Stimulated activated CD4-positive, alpha-beta T cell treated with anti-CD3 and anti-CD28 coated beads, TNF-alpha, amount 100 ng/mL, for 4 hours (primary cell): ENCODE data around the gene KAT2B.

Source experiments
- DNase-seq, 3 experiments: peaks; one replicate each; pipeline ENCODE4 v3.0.0-alpha.2; 2020; ENCODE audit warnings: low read depth in 3 of 3

KAT2B gene

GRCh38 chr3:20064796-20065564 is 24.7 kb downstream of the KAT2B start:
- DNase-seq, result no peak

- no peak for DNase-seq
Measured at GRCh38 chr3:20066079-20066478, 25.8 kb downstream of the KAT2B start.

GRCh38 chr3:20066850-20067617 is 26.8 kb downstream of the KAT2B start:
- no peak for DNase-seq

GRCh38 chr3:20068512-20069177 is 28.4 kb downstream of the KAT2B start:
- DNase-seq, result no peak

GRCh38 chr3:20069178-20069532 is 28.9 kb downstream of the KAT2B start:
- no peak for DNase-seq

GRCh38 chr3:20071175-20071574 is 30.9 kb downstream of the KAT2B start:
- no peak for DNase-seq

- DNase-seq, result no peak
Measured at GRCh38 chr3:20072422-20072821, 32.2 kb downstream of the KAT2B start.

GRCh38 chr3:20073068-20073467 is 32.8 kb downstream of the KAT2B start:
- DNase-seq, result no peak

GRCh38 chr3:20073683-20074082 is 33.4 kb downstream of the KAT2B start:
- DNase-seq, result no peak

- no peak for DNase-seq
Measured at GRCh38 chr3:20074226-20075063, 34.2 kb downstream of the KAT2B start.

- no peak for DNase-seq
Measured at GRCh38 chr3:20075197-20075596, 35.0 kb downstream of the KAT2B start.

- DNase-seq, result no peak
Measured at GRCh38 chr3:20076296-20076997, 36.2 kb downstream of the KAT2B start.

GRCh38 chr3:20077068-20077467 is 36.8 kb downstream of the KAT2B start:
- DNase-seq, result no peak

GRCh38 chr3:20078194-20078714 is 38.0 kb downstream of the KAT2B start:
- DNase-seq, result no peak

- no peak for DNase-seq
Measured at GRCh38 chr3:20079621-20080020, 39.4 kb downstream of the KAT2B start.

GRCh38 chr3:20080956-20081554 is 40.8 kb downstream of the KAT2B start:
- DNase-seq, result no peak

- no peak for DNase-seq
Measured at GRCh38 chr3:20083253-20083652, 43.0 kb downstream of the KAT2B start.

GRCh38 chr3:20083953-20084352 is 43.7 kb downstream of the KAT2B start:
- DNase-seq, result no peak

- no peak for DNase-seq
Measured at GRCh38 chr3:20091331-20092047, 51.2 kb downstream of the KAT2B start.

- no peak for DNase-seq
Measured at GRCh38 chr3:20095470-20095869, 55.2 kb downstream of the KAT2B start.
